HG03025 (cell line): Measurements from ENCODE around the gene USP36.
"Not testable (repeated sequence)": the region's sequence is repeated elsewhere in the genome, so short reads cannot be mapped to it uniquely, and the experiment has no call there.

Experiments
- ATAC-seq: cut with Tn5 transposase; IDR thresholded peaks from one replicate; pipeline ENCODE4 v1.9.1; 2021; ENCODE audit warnings: mild to moderate bottlenecking, moderate library complexity; ENCODE audit not compliant: unreplicated experiment, low FRiP score

The USP36 gene

GRCh38 chr17:78873519-78874340 lies 33.1 kb upstream of the USP36 start:
- no peak for ATAC-seq

DNA sequence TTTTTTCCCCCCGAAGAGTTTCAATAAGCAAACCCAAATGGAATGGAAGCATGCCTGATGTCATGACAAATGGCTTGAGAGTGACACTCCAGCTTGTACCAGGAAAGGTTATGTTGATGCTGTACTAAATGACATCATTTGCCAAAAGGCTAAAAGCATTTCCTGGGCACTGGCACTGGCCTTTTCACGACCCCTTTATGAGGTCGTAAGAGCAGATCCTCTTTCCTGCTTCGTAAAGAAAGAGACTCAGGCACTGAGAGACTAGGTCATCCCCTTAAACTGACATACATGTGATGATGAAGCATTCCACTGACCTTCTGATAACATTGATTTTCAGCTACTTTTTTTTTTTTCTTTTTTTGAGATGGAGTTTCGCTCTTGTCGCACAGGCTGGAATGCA lies 31.9 kb upstream of the USP36 start:
- ATAC-seq = no peak

DNA sequence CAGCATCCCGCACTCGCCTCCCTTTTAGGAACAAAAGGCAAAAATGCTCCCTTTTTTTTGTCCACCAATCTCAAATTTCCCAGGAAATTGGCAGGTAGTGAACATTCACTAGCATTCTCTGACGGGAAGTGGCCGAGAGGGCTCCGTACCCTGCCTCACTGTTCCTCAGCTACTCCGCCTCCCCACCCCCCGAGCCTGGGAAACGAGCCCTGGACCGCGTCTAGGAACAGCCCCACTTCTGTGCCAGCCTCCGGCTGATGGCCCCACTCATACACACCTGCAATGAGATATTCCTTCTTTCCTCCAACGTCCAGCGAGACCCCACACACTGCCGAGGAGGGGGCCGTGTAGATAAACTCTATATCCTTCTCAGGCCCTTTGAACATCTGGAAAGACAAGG lies 30.0 kb upstream of the USP36 start:
- no peak for ATAC-seq

- no peak for ATAC-seq
These were observed 27.8 kb upstream of the USP36 start for GRCh38 chr17:78868391-78868790.

DNA sequence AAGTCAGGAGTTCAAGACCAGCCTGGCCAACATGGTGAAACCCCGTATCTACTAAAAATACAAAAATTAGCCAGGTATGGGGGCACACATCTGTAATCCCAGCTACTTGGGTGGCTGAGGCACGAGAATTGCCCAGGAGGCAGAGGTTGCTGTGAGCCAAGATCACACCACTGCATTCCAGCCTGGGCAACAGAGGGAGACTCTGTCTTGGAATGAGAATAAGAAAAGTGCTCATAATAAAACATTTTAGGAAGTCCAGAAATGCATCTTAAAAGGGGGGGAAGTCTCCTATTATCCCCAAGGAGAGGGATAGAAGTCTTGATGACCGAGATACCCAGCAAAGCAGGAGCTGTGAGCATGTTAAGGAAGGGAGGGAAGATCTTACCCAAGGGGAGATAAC lies 26.4 kb upstream of the USP36 start:
- ATAC-seq = not testable (repeated sequence)

- ATAC-seq = no peak
These were observed 25.2 kb upstream of the USP36 start for GRCh38 chr17:78865682-78866390.

GRCh38 chr17:78864117-78864516 lies 23.5 kb upstream of the USP36 start:
- no peak for ATAC-seq

DNA sequence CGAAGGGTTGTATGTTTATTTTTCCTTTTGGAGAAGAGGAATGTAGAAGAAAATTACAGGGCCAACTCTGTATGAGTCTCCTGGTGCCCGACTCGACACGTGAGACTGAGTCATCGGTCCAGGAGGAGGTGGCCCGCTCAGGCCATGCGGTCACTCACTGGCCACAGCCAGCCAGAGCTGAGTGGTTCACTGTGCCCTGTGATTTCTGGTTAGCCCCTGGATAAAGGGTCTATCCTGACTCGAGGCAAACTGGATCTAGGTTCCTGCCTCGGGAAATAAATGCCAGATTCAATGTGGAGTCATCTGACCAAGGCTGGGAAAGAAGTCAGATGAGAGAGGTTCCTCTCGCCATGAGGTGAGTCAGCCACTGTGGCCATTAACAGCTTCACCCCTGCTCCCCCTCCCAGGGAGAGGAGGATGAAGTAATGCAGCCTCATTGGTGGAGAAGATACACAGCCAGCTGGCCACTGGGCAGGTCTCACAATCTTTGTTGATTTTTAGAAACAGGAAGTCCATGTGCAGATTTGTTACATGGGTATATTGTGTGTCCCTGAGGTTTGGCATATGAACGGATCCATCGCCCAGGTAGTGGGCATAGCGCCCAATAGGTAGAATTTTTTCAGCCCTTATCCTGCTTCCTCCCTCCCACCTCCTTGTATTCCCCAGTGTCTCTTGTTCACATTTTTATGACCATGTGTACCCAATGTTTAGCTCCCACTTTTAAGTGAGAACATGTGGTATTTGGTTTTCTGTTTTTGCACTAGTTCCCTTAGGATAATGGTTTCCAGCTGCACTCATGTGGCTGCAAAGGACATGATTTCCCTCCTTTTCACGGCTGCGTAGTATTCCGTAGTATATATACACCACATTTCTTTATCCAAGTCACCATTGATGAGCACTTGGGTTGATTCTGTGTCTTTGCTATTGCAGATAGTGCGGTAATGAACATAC lies 21.7 kb upstream of the USP36 start:
- ATAC-seq = no peak

GRCh38 chr17:78861229-78861628 lies 20.6 kb upstream of the USP36 start:
- no peak for ATAC-seq

GRCh38 chr17:78859051-78859450 lies 18.4 kb upstream of the USP36 start:
- ATAC-seq = no peak

DNA sequence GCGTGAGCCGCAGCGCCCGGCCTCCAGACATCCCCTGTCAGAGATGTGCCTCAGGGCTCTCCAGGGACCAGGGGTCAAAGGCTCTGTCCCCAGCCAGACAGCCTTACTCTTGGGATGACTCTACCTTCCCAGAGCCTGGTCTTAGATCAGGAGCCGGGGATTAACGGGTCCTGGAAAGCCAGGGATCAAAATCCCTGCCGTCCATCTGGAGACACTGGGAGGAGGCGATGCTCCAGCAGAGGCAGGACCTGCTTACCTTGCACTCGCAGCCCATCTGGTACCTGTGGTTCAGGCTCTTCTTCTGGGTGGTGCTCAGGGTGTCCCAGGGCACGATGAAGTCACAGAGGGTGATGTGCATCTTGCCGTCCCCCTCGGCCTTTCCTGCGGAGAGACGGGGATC lies 16.7 kb upstream of the USP36 start:
- ATAC-seq = no peak

GRCh38 chr17:78855561-78856165 lies 15.0 kb upstream of the USP36 start:
- ATAC-seq = no peak

DNA sequence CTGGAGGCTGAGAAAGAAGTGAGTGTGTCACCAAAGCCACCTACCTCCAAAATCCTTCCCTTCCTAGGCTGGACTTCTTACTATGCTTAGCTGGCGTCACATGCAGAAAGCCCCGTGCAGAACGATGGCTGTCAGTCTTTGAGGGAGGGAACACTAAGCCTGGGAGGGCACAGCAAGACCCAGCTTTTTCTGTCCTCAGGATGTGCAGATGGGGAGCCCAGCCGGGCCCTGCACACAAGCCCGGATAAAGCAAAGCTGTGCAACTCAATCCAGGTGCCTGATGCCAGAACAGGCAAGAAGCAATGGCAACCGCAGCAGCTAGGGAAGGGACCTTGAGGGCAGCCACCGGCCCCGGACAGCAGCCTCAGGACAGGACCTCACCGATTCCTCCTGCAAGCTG lies 13.9 kb upstream of the USP36 start:
- ATAC-seq = no peak

- ATAC-seq = no peak
These were observed 13.3 kb upstream of the USP36 start for GRCh38 chr17:78853926-78854394.

DNA sequence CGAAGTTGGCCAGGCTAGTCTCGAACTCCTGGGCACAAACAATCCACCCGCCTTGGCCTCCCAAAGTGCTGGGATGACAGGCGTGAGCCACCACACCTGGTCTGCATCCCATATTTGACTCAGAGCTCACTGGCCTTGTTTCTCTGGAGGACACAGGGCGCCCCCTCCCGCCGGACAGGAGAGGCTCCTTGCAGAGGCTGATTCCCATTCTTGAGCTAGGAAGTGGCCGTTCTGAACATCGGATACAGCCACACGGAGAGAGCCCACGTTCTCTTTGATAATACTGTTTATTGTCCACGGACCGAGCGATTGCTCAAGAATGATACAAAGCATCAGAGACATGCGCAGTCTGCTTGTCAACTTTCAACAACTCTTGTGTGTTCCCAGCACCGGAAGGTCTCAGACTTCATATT lies 12.1 kb upstream of the USP36 start:
- ATAC-seq = no peak

DNA sequence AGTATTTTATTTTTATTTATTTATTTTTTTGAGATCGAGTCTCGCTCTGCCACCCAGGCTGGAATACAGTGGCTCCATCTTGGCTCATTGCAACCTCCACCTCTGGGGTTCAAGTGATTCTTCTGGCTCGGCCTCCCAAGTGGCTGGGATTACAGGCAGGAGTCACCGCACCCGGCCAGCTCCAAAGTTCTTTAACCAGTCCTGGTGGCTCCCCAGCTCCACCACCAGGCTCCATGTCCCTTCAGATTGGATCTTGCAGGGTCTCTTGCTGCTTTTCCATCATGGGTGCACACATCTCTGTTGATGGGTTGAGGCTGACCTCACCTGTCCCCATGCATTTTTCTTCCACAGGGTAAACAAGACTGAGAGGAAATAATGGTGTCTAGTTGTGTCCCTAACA lies 8.4 kb upstream of the USP36 start:
- no peak for ATAC-seq

DNA sequence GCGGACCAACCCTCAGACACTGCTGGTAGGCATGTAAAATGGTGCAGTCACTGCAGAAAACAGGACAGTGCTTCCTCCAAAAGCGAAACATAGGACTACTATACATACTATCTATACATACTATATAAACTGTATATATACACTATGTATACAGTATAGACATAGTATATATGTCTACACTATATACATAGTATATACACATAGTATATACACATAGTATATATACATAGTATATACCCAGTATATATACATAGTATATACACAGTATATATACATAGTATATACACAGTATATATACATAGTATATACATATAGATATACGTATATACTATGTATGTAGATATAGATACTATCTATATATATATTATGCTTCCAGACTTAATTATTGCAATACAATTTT lies 6.4 kb upstream of the USP36 start:
- ATAC-seq = no peak

DNA sequence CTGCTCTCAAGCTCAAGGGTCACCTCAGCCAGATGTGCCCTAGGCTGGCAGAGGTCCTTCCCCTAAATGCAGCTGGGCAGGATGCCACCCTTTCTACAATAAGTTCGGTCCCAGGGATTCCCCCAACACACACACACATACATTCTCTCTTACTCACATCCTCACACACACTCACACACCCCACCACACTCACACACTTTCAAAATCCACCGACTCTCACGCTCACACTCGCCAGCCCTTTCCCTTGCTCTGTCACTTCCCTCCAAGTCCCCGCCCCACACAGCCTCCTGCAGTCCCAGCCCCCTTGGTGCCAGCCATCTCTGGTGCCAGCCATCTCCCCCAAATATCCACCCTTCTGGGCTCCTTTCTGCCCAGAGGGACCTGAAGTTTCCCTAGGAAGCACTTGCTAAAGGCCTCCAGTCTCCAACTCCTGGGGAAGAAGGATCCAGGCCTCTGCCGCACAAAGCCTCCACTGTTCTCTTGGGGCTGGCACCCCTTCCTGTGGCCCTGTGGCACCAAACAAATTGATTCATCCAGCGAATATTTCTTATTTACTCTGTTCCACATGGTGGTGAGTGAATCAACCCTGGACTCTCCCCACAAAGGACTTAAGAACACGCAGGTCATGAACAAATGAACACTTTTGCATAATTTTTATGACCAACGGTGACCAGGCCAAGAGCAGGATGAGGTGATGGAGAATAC lies 3.8 kb upstream of the USP36 start:
- no peak for ATAC-seq

DNA sequence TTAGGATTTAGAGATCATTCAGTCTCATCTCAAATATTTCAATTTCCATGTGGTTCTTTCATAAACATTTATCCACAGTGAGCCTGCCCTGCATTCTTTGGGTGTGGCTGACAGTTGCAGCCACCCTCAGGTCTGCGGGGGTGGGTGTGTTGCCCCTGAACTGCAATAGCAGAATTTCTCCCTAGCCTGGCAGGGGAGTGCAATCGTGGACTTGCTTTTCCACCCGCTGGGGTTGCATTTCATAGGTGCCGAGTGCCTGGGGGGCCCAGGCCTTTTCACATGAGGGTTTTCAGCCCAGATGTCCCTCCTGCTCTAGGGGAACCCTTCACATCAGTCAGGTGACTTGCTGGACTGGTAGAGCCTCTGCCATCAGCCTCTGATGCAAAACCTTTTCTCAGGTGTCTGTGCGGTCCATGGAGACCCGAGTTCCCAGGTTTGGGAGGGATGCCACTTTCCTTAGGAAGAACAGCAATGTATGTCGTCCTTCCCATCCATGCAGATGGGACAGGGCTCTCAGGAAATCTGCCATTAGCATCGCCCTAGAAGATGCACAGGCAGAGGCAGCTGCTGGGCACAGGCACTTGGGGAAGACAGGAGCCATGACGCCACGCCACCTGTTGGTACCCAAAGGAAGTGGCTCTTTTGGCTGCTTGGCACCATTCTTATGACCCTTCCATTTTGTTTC lies 2.4 kb upstream of the USP36 start:
- ATAC-seq = no peak

GRCh38 chr17:78840530-78840779 lies 159 bp downstream of the USP36 start:
- no peak for ATAC-seq
